ENCODE results near the gene DCAF15.
"Not testable (repeated sequence)": the region's sequence is repeated elsewhere in the genome, so short reads cannot be mapped to it uniquely, and the experiment has no call there.

DCAF15 gene

GRCh38 chr19:13952154-13952930 lies at the start of gene DCAF15:
Gene DCAF15 (plus strand): TSS chr19:13952509. CDS start chr19:13952513, 4 bp downstream.
- DNase-seq (ENCODE audit: low read depth): peak; percentile 100

GRCh38 chr19:13902993-13903555 lies 49.2 kb upstream of the DCAF15 start:
- no peak for DNase-seq (ENCODE audit: low read depth)

GRCh38 chr19:13905634-13906520 lies 46.4 kb upstream of the DCAF15 start, which contains the start of the genes BRME1 and CC2D1A:
Gene BRME1 (minus strand): TSS chr19:13906117. CDS start chr19:13904892, 1,225 bp downstream.
Gene CC2D1A (plus strand): TSS chr19:13906201. CDS start chr19:13906442, 241 bp downstream.
- DNase-seq (ENCODE audit: low read depth): peak; percentile 85

GRCh38 chr19:13906521-13906904 lies 45.8 kb upstream of the DCAF15 start:
- DNase-seq (ENCODE audit: low read depth): no peak

- no peak for DNase-seq (ENCODE audit: low read depth)
These were observed 45.4 kb upstream of the DCAF15 start for GRCh38 chr19:13906910-13907309.

GRCh38 chr19:13908674-13909073 lies 43.6 kb upstream of the DCAF15 start:
- DNase-seq (ENCODE audit: low read depth): no peak

- no peak for DNase-seq (ENCODE audit: low read depth)
These were observed 42.9 kb upstream of the DCAF15 start for GRCh38 chr19:13909430-13909829.

GRCh38 chr19:13913352-13913751 lies 39.0 kb upstream of the DCAF15 start:
- DNase-seq (ENCODE audit: low read depth): no peak

GRCh38 chr19:13914777-13915176 lies 37.5 kb upstream of the DCAF15 start:
- DNase-seq (ENCODE audit: low read depth): no peak

GRCh38 chr19:13917888-13918406 lies 34.4 kb upstream of the DCAF15 start:
- DNase-seq (ENCODE audit: low read depth): no peak

- DNase-seq (ENCODE audit: low read depth): no peak
These were observed 33.4 kb upstream of the DCAF15 start for GRCh38 chr19:13918726-13919411.

- no peak for DNase-seq (ENCODE audit: low read depth)
These were observed 31.8 kb upstream of the DCAF15 start for GRCh38 chr19:13920524-13920923.

- DNase-seq (ENCODE audit: low read depth): peak; percentile 77
These were observed 31.2 kb upstream of the DCAF15 start for GRCh38 chr19:13920940-13921747.

GRCh38 chr19:13922118-13922517 lies 30.2 kb upstream of the DCAF15 start:
- not testable (repeated sequence) for DNase-seq (ENCODE audit: low read depth)

GRCh38 chr19:13923194-13923987 lies 28.9 kb upstream of the DCAF15 start:
- no peak for DNase-seq (ENCODE audit: low read depth)

GRCh38 chr19:13926010-13926409 lies 26.3 kb upstream of the DCAF15 start:
- no peak for DNase-seq (ENCODE audit: low read depth)

GRCh38 chr19:13926715-13927114 lies 25.6 kb upstream of the DCAF15 start:
- DNase-seq (ENCODE audit: low read depth): no peak

GRCh38 chr19:13929340-13929739 lies 23.0 kb upstream of the DCAF15 start:
- DNase-seq (ENCODE audit: low read depth): no peak

- no peak for DNase-seq (ENCODE audit: low read depth)
These were observed 22.4 kb upstream of the DCAF15 start for GRCh38 chr19:13929956-13930355.

- no peak for DNase-seq (ENCODE audit: low read depth)
These were observed 21.9 kb upstream of the DCAF15 start for GRCh38 chr19:13930402-13930801.

Data from EH (cell line).